ENCODE results near the gene PMS2. TPM values are rescaled to one million over a fixed set of nuclear protein-coding genes. Genes with fewer than 3 reads are reported as not detected.
"Not testable (repeated sequence)": the region's sequence is repeated elsewhere in the genome, so short reads cannot be mapped to it uniquely, and the experiment has no call there.

PMS2 gene
- total RNA-seq, 2 donors from 2014 or later: 9.3 to 9.9 TPM

- H3K9me3 ChIP-seq; H3K4me1 ChIP-seq; H3K4me3 ChIP-seq; H3K27ac ChIP-seq; H3K36me3 ChIP-seq; DNase-seq; intact Hi-C loops (cut with DNase I); H3K9ac ChIP-seq (ENCODE audit: low read depth in 2 of 2, low read length in 2 of 2); H3K27me3 ChIP-seq: not testable (repeated sequence)
These were observed 45.6 kb downstream of the PMS2 start for GRCh38 chr7:5963205-5963604.

DNA sequence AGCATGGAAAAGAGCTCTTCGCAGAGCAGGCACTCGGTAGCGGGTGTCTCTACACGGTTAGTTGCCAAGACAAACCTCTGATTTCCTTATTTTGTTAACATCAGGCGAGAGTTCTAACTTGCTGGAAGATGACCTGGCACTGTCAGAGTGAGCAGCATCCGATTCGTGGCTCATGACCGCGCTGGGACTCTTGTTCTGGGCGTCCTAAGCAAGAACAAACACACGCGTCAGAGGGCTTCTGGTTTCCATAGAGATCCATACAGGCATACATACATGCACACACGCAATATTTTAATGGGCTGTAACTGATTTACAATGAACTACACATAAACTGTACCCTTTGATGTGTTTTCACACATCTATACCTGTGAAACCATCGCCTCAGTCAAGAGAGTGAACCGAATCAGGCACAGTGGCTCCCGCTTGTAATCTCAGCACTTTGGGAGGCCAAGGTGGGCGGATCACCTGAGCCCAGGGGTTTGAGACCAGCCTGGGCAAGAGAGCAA, 73.9 kb downstream of the PMS2 start:
- H3K4me1 ChIP-seq; H3K27ac ChIP-seq; intact Hi-C loops (cut with DNase I); H3K9me3 ChIP-seq; H3K4me3 ChIP-seq; H3K27me3 ChIP-seq; H3K9ac ChIP-seq (ENCODE audit: low read depth in 2 of 2, low read length in 2 of 2); H3K36me3 ChIP-seq; DNase-seq: not testable (repeated sequence)

DNA sequence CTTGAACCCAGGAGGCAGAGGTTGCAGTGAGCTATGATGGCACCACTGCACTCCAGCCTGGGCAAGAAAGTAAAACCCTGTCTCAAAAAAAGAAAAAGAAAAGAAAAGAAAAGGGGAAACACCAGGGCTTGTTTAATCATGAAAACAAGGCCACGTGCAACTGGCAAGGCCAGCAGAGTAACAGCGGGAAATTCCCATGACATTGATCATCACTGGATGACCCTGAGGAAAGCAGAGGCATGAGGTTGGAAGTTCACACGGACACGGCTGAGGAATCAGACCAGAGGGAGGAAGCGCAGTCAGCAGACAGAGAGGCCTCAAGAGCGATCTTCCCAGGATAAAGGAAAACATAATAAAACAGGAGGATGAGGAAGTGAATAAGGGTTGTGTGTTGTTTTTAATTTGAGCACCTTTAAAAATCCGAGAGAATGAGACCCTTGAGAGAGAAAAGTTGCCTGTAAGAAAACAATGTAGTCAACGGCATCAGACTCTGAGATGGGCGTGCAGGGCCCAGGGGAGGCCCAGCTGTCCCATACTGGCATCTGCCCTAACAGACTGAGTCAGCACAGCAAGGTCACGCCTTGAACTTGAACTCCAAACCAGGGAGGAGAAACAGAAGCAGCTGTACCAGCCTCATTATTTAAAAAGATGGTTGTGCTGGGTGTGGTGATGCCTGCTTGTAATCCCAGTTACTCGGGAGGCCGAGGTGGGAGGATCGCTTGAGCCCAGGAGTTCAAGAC, 76.8 kb downstream of the PMS2 start:
- H3K27ac ChIP-seq; H3K27me3 ChIP-seq; intact Hi-C loops (cut with DNase I); DNase-seq; H3K4me3 ChIP-seq; H3K4me1 ChIP-seq; H3K36me3 ChIP-seq; H3K9me3 ChIP-seq; H3K9ac ChIP-seq (ENCODE audit: low read depth in 2 of 2, low read length in 2 of 2): not testable (repeated sequence)

DNA sequence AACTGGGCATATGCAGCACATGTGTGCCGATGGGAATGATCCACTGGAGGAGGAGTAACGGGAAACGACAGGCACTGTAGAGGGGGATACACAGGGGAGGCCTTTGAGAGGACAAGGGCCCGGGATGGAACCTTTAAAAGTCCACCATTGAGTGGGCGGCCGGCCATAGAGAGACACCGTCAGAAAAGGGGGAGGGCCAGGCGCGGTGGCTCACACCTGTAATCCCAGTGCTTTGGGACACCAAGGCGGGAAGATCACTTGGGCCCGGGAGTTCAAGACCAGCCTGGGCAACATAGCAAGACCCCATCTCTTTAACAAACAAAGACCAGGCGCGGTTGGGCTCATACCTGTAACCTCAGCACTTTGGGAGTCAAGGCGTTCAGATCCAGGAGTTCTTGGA, 77.6 kb downstream of the PMS2 start:
- H3K27ac ChIP-seq; DNase-seq; H3K4me1 ChIP-seq; H3K9ac ChIP-seq (ENCODE audit: low read depth in 2 of 2, low read length in 2 of 2); H3K4me3 ChIP-seq; intact Hi-C loops (cut with DNase I); H3K36me3 ChIP-seq; H3K9me3 ChIP-seq; H3K27me3 ChIP-seq: not testable (repeated sequence)

GRCh38 chr7:5930290-5930689, 78.6 kb downstream of the PMS2 start:
- H3K36me3 ChIP-seq; DNase-seq; H3K4me1 ChIP-seq; intact Hi-C loops (cut with DNase I); H3K4me3 ChIP-seq; H3K9me3 ChIP-seq; H3K27ac ChIP-seq; H3K27me3 ChIP-seq; H3K9ac ChIP-seq (ENCODE audit: low read depth in 2 of 2, low read length in 2 of 2): not testable (repeated sequence)

DNA sequence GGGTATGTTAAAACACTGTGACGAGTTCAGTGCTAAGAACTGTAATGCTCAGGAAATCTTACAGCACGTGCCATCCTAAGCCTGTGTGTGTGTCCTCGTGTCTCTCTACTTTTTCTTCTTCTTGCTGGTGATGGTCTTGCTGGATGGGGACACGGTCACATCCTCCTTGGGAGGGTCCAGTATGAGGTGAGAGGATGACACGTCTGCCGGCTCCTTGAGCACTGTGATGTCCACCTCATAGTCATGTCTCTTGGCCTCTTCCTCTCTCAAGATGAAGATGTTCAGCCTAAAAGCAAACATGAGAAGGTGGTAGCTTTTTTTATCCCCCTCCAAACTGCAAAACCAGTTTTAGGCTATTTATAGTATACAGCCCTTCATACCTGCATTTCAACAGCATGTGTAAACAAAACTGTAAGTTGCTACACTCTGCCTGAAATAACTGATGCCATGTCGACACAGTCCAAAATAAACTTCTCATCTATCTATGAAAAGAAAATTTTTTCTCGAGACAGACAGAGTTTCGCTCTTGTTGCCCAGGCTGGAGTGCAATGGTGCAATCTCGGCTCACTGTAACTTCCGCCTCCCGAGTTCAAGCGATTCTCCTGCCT, 82.5 kb downstream of the PMS2 start:
- H3K4me1 ChIP-seq; H3K9me3 ChIP-seq; H3K9ac ChIP-seq (ENCODE audit: low read depth in 2 of 2, low read length in 2 of 2); H3K27ac ChIP-seq; DNase-seq; H3K27me3 ChIP-seq; H3K4me3 ChIP-seq; intact Hi-C loops (cut with DNase I); H3K36me3 ChIP-seq: not testable (repeated sequence)

GRCh38 chr7:5924630-5925029, 84.2 kb downstream of the PMS2 start:
- H3K4me1 ChIP-seq; H3K27ac ChIP-seq; H3K9ac ChIP-seq (ENCODE audit: low read depth in 2 of 2, low read length in 2 of 2); H3K36me3 ChIP-seq; H3K4me3 ChIP-seq; DNase-seq; H3K9me3 ChIP-seq; intact Hi-C loops (cut with DNase I); H3K27me3 ChIP-seq: not testable (repeated sequence)

GRCh38 chr7:5924180-5924579, 84.7 kb downstream of the PMS2 start:
- H3K27ac ChIP-seq; H3K4me3 ChIP-seq; H3K36me3 ChIP-seq; intact Hi-C loops (cut with DNase I); H3K9ac ChIP-seq (ENCODE audit: low read depth in 2 of 2, low read length in 2 of 2); H3K9me3 ChIP-seq; H3K4me1 ChIP-seq; H3K27me3 ChIP-seq; DNase-seq: not testable (repeated sequence)

Other genes starting within 250 kb of the PMS2 start
- 10 to 100 TPM; 15.9 to 16.2 TPM for gene RNF216, start 227.4 kb downstream of the PMS2 start, total RNA-seq
- not detected for gene OCM, start 128.3 kb downstream of the PMS2 start, total RNA-seq
- gene CCZ1, start 110.3 kb downstream of the PMS2 start, total RNA-seq: 10 to 100 TPM; 59.6 to 87.6 TPM
- gene RSPH10B, start 38.4 kb downstream of the PMS2 start, total RNA-seq: not detected
- 10 to 100 TPM; 31.8 to 60.3 TPM for gene AIMP2, start 223 bp upstream of the PMS2 start, total RNA-seq
- not detected for gene ANKRD61, start 22.3 kb upstream of the PMS2 start, total RNA-seq
- gene EIF2AK1, start 50.1 kb upstream of the PMS2 start, total RNA-seq: 100 to 1,000 TPM; 102 to 127 TPM
- 1 to 10 TPM; 9.2 to 9.6 TPM for gene USP42, start 95.9 kb upstream of the PMS2 start, total RNA-seq